Keratinocyte (primary cell): ENCODE measurements around the gene ADAMTS16.

Experiments used
- EZH2 ChIP-seq: IDR thresholded peaks from one replicate; pipeline ENCODE4 v1.6.1; 2012; ENCODE audit warnings: inconsistent platforms, mild to moderate bottlenecking, low read length, moderate library complexity
- TF ChIP-seq, protein P1 (sequence below), 3 experiments: IDR thresholded peaks in 1 of 3; conservative IDR thresholded peaks in 1 of 3; optimal IDR thresholded peaks in 1 of 3; 2 replicates in 2 of 3; 3 replicates in 1 of 3; pipeline versions ENCODE3 to v1.5.1; 2011; ENCODE audit warnings: low read length in 3 of 3, mild to moderate bottlenecking in 3 of 3, moderate library complexity in 2 of 3, control low read depth in 1 of 3, inconsistent platforms in 1 of 3; ENCODE audit not compliant: insufficient read depth in 2 of 3; ENCODE audit errors: extremely low read depth in 1 of 3

DNA sequence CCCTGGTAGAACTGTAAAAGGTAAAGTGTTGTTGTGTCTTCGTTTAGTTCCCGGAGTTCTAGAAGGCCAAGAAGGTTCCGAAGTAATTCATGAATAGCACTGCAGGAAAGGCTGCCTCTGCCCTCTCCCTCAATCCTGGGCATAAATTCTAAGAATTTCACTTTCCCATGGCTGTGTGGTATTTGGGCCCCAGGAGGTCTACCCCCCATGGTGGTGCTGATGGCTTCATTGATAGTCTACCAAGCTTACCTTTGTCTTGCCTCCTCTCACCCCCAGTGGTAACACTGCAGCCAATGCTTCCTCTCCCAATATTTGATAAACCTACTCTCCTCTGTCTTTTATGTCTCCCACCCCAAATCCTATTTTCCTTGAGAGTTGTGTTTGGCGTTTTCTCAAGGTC is 39.5 kb downstream of the ADAMTS16 start:
- TF ChIP-seq, protein P1, sequence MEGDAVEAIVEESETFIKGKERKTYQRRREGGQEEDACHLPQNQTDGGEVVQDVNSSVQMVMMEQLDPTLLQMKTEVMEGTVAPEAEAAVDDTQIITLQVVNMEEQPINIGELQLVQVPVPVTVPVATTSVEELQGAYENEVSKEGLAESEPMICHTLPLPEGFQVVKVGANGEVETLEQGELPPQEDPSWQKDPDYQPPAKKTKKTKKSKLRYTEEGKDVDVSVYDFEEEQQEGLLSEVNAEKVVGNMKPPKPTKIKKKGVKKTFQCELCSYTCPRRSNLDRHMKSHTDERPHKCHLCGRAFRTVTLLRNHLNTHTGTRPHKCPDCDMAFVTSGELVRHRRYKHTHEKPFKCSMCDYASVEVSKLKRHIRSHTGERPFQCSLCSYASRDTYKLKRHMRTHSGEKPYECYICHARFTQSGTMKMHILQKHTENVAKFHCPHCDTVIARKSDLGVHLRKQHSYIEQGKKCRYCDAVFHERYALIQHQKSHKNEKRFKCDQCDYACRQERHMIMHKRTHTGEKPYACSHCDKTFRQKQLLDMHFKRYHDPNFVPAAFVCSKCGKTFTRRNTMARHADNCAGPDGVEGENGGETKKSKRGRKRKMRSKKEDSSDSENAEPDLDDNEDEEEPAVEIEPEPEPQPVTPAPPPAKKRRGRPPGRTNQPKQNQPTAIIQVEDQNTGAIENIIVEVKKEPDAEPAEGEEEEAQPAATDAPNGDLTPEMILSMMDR (optimal IDR thresholded peaks at IDR 0.05 in 1 of 3, IDR thresholded peaks at IDR 0.05 in 1 of 3, conservative IDR thresholded peaks at IDR 0.05 in 1 of 3; ENCODE audit: extremely low read depth in 1 of 3, insufficient read depth in 2 of 3, low read length in 3 of 3) = no peak
- TF ChIP-seq EZH2 = no peak
